ENCODE measurements around the gene MAP3K12. TPM values are rescaled to one million over a fixed set of nuclear protein-coding genes. Genes with fewer than 3 reads are reported as not detected.

MAP3K12 gene
- total and polyA plus RNA-seq, 12 donors, result 2.9 to 19.4 (median 4.8) TPM

GRCh38 chr12:53502983-53503728, 3.9 kb upstream of the MAP3K12 start:
- Histone ChIP-seq H3K27me3 (no peaks in the 10 kb centered on the region), H3K36me3 (peaks cover 0 to 47% (median 5%) of the 10 kb centered on the region in 9 donors), H3K4me1 (peaks cover 15 to 41% (median 27%) of the 10 kb centered on the region in 9 donors), H3K27ac (peak overlapping the region in 9 of 10 donors; percentile 24 to 98 (median 97)), H3K4me3 (peak overlapping the region in 2 of 10 donors; percentile 14 to 71), H3K9me3 (no peaks in the 10 kb centered on the region)
- 78% methylated on average over 10 of the region's 10 CpGs for WGBS, 2 donors
- ATAC-seq (no peak), DNase-seq (no peak)
- intact Hi-C loops (cut with DNase I), result loop anchor here in 5 of 10 donors (5.0 to 10.0 kb wide), 6 partner anchors 48 to 178 kb away; partner anchors contain the start of genes PCBP2 (in 2 of the 5), AAAS (in 1 of the 5) and PRR13 (in 1 of the 5)
- TF ChIP-seq CTCF (IDR thresholded peaks at IDR 0.05), result no peak

- Histone ChIP-seq H3K36me3 (peaks cover 0 to 42% (median 5%) of the 10 kb centered on the region in 9 donors), H3K4me3 (peak overlapping the region in 8 of 10 donors; percentile 60 to 87 (median 74)), H3K27me3 (no peaks in the 10 kb centered on the region), H3K27ac (peak overlapping the region; percentile 96 to 99 (median 97)), H3K4me1 (peaks cover 15 to 44% (median 27%) of the 10 kb centered on the region in 9 donors), H3K9me3 (no peaks in the 10 kb centered on the region)
- DNase-seq (no peak), ATAC-seq (no peak)
- no peak for TF ChIP-seq CTCF (IDR thresholded peaks at IDR 0.05)
- intact Hi-C loops (cut with DNase I), result loop anchor here in 5 of 10 donors (5.0 to 10.0 kb wide), 6 partner anchors 48 to 178 kb away; partner anchors contain the start of genes PCBP2 (in 2 of the 5), AAAS (in 1 of the 5) and PRR13 (in 1 of the 5)
- 33% methylated on average over 9 of the region's 9 CpGs for WGBS, 2 donors
Measured at GRCh38 chr12:53502331-53502730, 3.1 kb upstream of the MAP3K12 start.

GRCh38 chr12:53501615-53502181, 2.4 kb upstream of the MAP3K12 start:
- 56 to 66% methylated on average over 10 of the region's 10 CpGs for WGBS, 2 donors
- peaks cover 15 to 50% (median 27%) of the 10 kb centered on the region in 9 donors for H3K4me1 ChIP-seq

More at GRCh38 chr12:53501615-53502181, 2.4 kb upstream of the MAP3K12 start:
- Histone ChIP-seq H3K9me3 (no peaks in the 10 kb centered on the region), H3K27me3 (no peaks in the 10 kb centered on the region), H3K27ac (peak overlapping the region; percentile 96 to 99 (median 97)), H3K4me3 (peak overlapping the region; percentile 44 to 87 (median 74)), H3K36me3 (peaks cover 0 to 36% (median 5%) of the 10 kb centered on the region in 9 donors)
- ATAC-seq, result peak in 1 of 8 donors; percentile 0
- intact Hi-C loops (cut with DNase I), result loop anchor here in 7 of 10 donors (2.0 to 10.0 kb wide), 7 partner anchors 47 to 177 kb away; partner anchors contain the start of genes PCBP2 (in 5 of the 7), AAAS (in 1 of the 7) and PRR13 (in 1 of the 7)
- no peak for TF ChIP-seq CTCF (IDR thresholded peaks at IDR 0.05)
- DNase-seq, result no peak

Measured in heart right ventricle (tissue), 16 donors.